Suprapubic skin (tissue), 4 donors: ENCODE measurements around the gene KIF16B. TPM values are rescaled to one million over a fixed set of nuclear protein-coding genes. Genes with fewer than 3 reads are reported as not detected.

Experiments used
- DNase-seq, 2 donors: peaks; one replicate each; pipeline ENCODE4 v3.0.0-alpha.2; 2019; ENCODE audit warnings: low spot score in 2 of 2
- H3K27ac ChIP-seq: fragments of 200-600 bp; sonication (generic); one replicate; pipeline ENCODE4 v1.5.1; 2019
- H3K27me3 ChIP-seq: fragments of 200-600 bp; sonication (generic); one replicate; pipeline ENCODE4 v1.5.1; 2019
- H3K36me3 ChIP-seq: fragments of 200-600 bp; sonication (generic); one replicate; pipeline ENCODE4 v1.5.1; 2019
- H3K4me1 ChIP-seq: fragments of 200-600 bp; sonication (generic); one replicate; pipeline ENCODE4 v1.5.1; 2019
- H3K4me3 ChIP-seq: fragments of 200-600 bp; sonication (generic); one replicate; pipeline ENCODE4 v1.5.1; 2019; ENCODE audit warnings: mild to moderate bottlenecking
- H3K9me3 ChIP-seq: fragments of 200-600 bp; sonication (generic); one replicate; pipeline ENCODE4 v1.5.1; 2019
- CTCF ChIP-seq, 2 donors: fragments of 200-600 bp in 1 of 2; fragments of 450-650 bp in 1 of 2; sonication (generic) in 1 of 2; IDR thresholded peaks; one replicate each; pipeline ENCODE4 v1.5.1; 2016 to 2019; ENCODE audit warnings: antibody characterized with exemption in 2 of 2, mild to moderate bottlenecking in 1 of 2, moderate library complexity in 1 of 2
- EP300 ChIP-seq: sonication (generic); formaldehyde crosslinking; IDR thresholded peaks from one replicate; pipeline ENCODE4 v1.6.1; 2017; ENCODE audit warnings: antibody characterized with exemption
- POLR2A ChIP-seq, 2 donors: fragments of 450-650 bp; IDR thresholded peaks; one replicate each; pipeline ENCODE4 v1.6.1; 2017; ENCODE audit warnings: antibody characterized with exemption in 2 of 2, mild to moderate bottlenecking in 2 of 2, moderate library complexity in 2 of 2
- POLR2AphosphoS5 ChIP-seq, 3 donors: sonication (generic); formaldehyde crosslinking; IDR thresholded peaks; one replicate each; pipeline ENCODE4 v1.6.1; 2017; ENCODE audit warnings: antibody characterized with exemption in 3 of 3
- WGBS: methylation state at CpG from one replicate; pipeline ENCODE4 v1.1.5; 2018; 5-methylcytosine and 5-hydroxymethylcytosine counted together
- total RNA-seq, 4 donors: library from RNA; depleted of rRNA; stranded (reverse); fragments of >200 nt; gene quantifications; one replicate each; pipeline ENCODE4 v1.1.0, GENCODE V29; 2016

KIF16B gene
- total RNA-seq, 4 donors from 2014 or later = 23.7 to 64.0 (median 38.2) TPM

- no peaks in the 10 kb centered on the region for H3K9me3 ChIP-seq
- TF ChIP-seq POLR2AphosphoS5 (IDR thresholded peaks at IDR 0.05) (no peak), CTCF (IDR thresholded peaks at IDR 0.05) (no peak), POLR2A (IDR thresholded peaks at IDR 0.05) (no peak), EP300 (no peak)
- no peak for DNase-seq
- no peak overlapping the region for H3K4me3 ChIP-seq
- H3K27ac ChIP-seq = no peak overlapping the region
- no peaks in the 10 kb centered on the region for H3K27me3 ChIP-seq
- WGBS = 87% methylated on average over 4 of the region's 4 CpGs
- peaks cover 5% of the 10 kb centered on the region for H3K4me1 ChIP-seq
- no peaks in the 10 kb centered on the region for H3K36me3 ChIP-seq
Measured at GRCh38 chr20:16544949-16545348, 28.3 kb downstream of the KIF16B start.

GRCh38 chr20:16542477-16542876 lies 30.8 kb downstream of the KIF16B start:
- peaks cover 5% of the 10 kb centered on the region for H3K4me1 ChIP-seq
- WGBS = 75% methylated on average over 4 of the region's 4 CpGs

GRCh38 chr20:16541878-16542277 lies 31.4 kb downstream of the KIF16B start:
- H3K4me1 ChIP-seq = peaks cover 5% of the 10 kb centered on the region
- no peak for DNase-seq
- WGBS = 93% methylated on average over 2 of the region's 3 CpGs
- H3K9me3 ChIP-seq = no peaks in the 10 kb centered on the region
- TF ChIP-seq POLR2AphosphoS5 (IDR thresholded peaks at IDR 0.05) = no peak
- TF ChIP-seq EP300 = no peak
- TF ChIP-seq CTCF (IDR thresholded peaks at IDR 0.05) = no peak
- no peak for TF ChIP-seq POLR2A (IDR thresholded peaks at IDR 0.05)
- no peak overlapping the region for H3K4me3 ChIP-seq
- H3K27me3 ChIP-seq = no peaks in the 10 kb centered on the region
- H3K27ac ChIP-seq = no peak overlapping the region
- H3K36me3 ChIP-seq = no peaks in the 10 kb centered on the region

More at GRCh38 chr20:16542477-16542876, 30.8 kb downstream of the KIF16B start:
- TF ChIP-seq POLR2AphosphoS5 (IDR thresholded peaks at IDR 0.05) = no peak
- TF ChIP-seq POLR2A (IDR thresholded peaks at IDR 0.05) = no peak
- TF ChIP-seq CTCF (IDR thresholded peaks at IDR 0.05) = no peak
- TF ChIP-seq EP300 = no peak
- H3K4me3 ChIP-seq = no peak overlapping the region
- DNase-seq = no peak
- H3K27me3 ChIP-seq = no peaks in the 10 kb centered on the region
- no peaks in the 10 kb centered on the region for H3K9me3 ChIP-seq
- no peak overlapping the region for H3K27ac ChIP-seq
- H3K36me3 ChIP-seq = no peaks in the 10 kb centered on the region

- no peaks in the 10 kb centered on the region for H3K9me3 ChIP-seq
- H3K4me1 ChIP-seq = peaks cover 5% of the 10 kb centered on the region
- 83% methylated on average over 6 of the region's 6 CpGs for WGBS
- H3K36me3 ChIP-seq = no peaks in the 10 kb centered on the region
- no peaks in the 10 kb centered on the region for H3K27me3 ChIP-seq
- no peak overlapping the region for H3K4me3 ChIP-seq
- H3K27ac ChIP-seq = no peak overlapping the region
- TF ChIP-seq POLR2A (IDR thresholded peaks at IDR 0.05) = no peak
- no peak for DNase-seq
Measured at GRCh38 chr20:16541226-16541625, 32.0 kb downstream of the KIF16B start.

GRCh38 chr20:16539280-16540021 lies 33.8 kb downstream of the KIF16B start:
- DNase-seq = no peak
- Histone ChIP-seq H3K27me3 (no peaks in the 10 kb centered on the region), H3K9me3 (no peaks in the 10 kb centered on the region), H3K27ac (no peak overlapping the region), H3K4me3 (no peak overlapping the region), H3K36me3 (no peaks in the 10 kb centered on the region), H3K4me1 (peaks cover 5% of the 10 kb centered on the region)
- TF ChIP-seq CTCF (IDR thresholded peaks at IDR 0.05) (no peak), POLR2AphosphoS5 (IDR thresholded peaks at IDR 0.05) (no peak), POLR2A (IDR thresholded peaks at IDR 0.05) (no peak), EP300 (no peak)
- 86% methylated on average over 5 of the region's 5 CpGs for WGBS
